ENCODE data around the gene PNISR.

DNA sequence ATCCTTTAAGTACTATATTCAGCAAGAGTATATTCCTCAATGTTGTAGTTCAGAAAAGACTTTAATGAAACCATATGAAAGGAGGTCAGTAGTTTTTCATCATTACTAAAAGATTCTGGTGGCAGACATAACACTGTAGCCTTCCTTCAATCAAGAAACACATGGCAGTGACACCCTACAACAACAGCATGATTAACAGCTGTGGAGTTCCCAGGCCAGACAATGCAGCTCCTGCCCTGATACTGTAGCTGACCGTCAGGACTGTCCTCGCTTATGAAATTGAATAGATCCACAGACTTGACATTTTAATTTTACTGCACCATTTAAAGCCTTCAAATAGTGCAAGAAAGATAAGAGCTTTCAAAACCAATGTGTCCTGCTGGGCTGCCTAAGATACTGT is 46.5 kb upstream of the PNISR start:
- TF ChIP-seq, protein P1, sequence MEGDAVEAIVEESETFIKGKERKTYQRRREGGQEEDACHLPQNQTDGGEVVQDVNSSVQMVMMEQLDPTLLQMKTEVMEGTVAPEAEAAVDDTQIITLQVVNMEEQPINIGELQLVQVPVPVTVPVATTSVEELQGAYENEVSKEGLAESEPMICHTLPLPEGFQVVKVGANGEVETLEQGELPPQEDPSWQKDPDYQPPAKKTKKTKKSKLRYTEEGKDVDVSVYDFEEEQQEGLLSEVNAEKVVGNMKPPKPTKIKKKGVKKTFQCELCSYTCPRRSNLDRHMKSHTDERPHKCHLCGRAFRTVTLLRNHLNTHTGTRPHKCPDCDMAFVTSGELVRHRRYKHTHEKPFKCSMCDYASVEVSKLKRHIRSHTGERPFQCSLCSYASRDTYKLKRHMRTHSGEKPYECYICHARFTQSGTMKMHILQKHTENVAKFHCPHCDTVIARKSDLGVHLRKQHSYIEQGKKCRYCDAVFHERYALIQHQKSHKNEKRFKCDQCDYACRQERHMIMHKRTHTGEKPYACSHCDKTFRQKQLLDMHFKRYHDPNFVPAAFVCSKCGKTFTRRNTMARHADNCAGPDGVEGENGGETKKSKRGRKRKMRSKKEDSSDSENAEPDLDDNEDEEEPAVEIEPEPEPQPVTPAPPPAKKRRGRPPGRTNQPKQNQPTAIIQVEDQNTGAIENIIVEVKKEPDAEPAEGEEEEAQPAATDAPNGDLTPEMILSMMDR (conservative IDR thresholded peaks at IDR 0.05) = no peak
- no peak for TF ChIP-seq ZFX (IDR thresholded peaks at IDR 0.05)

Measured in C4-2B (cell line).